H1 (cell line): Measurements from ENCODE around the gene NPFFR1. TPM values are rescaled to one million over a fixed set of nuclear protein-coding genes. Genes with fewer than 3 reads are reported as not detected.

Experiments used
- POU5F1 ChIP-seq: IDR thresholded peaks from 2 replicates; pipeline ENCODE4 v1.6.1; 2011; ENCODE audit warnings: low read depth, mild to moderate bottlenecking, low read length, moderate library complexity
- RBBP5 ChIP-seq: IDR thresholded peaks from 2 replicates; pipeline ENCODE4 v1.7.1; 2012; ENCODE audit warnings: low read depth, mild to moderate bottlenecking, inconsistent platforms, low read length, moderate library complexity, borderline replicate concordance
- SAP30 ChIP-seq: fragments of 300-600 bp; sonication (generic); IDR thresholded peaks from 2 replicates; pipeline ENCODE4 v1.7.1; 2012; ENCODE audit warnings: low read length, moderate library complexity, mild to moderate bottlenecking, inconsistent platforms; ENCODE audit not compliant: insufficient read depth, insufficient replicate concordance
- SIX5 ChIP-seq: IDR thresholded peaks from 2 replicates; pipeline ENCODE4 v1.6.1; 2011; ENCODE audit warnings: mild to moderate bottlenecking, low read depth, low read length
- polyA plus RNA-seq, 7 experiments: library from polyadenylated mRNA; depleted of rRNA in 3 of 7; stranded (reverse) in 5 of 7; unstranded in 2 of 7; fragments of >200 nt in 5 of 7; fragments of 200-250 nt in 2 of 7; gene quantifications; 1 replicate in 5 of 7; 2 replicates in 1 of 7; 4 replicates in 1 of 7; pipeline versions ENCODE4 v1.2.1 to v1.2.3, GENCODE V29; 2011 to 2013; ENCODE audit warnings: missing spikeins in 2 of 7, mixed read lengths in 2 of 7
- total RNA-seq: library from RNA; stranded (reverse); fragmentation: NEBNext Ultra II Directional; extraction: Animal tissue kit (Norgen Biotek cat#: 25700); gene quantifications from 2 replicates; pipeline ENCODE4 v1.2.1, GENCODE V29; 2021
- TF ChIP-seq, protein P1 (sequence below): fragments of 300-600 bp; sonication (generic); IDR thresholded peaks from 2 replicates; pipeline ENCODE4 v1.7.1; 2012; ENCODE audit warnings: low read length, moderate library complexity, mild to moderate bottlenecking, inconsistent platforms; ENCODE audit not compliant: insufficient replicate concordance

NPFFR1 gene
- total and polyA plus RNA-seq, 2 of the 8 experiments (the other 6 are each of a cell fraction or from before 2014, with no cell fraction given) = 0.02 to 0.06 TPM

DNA sequence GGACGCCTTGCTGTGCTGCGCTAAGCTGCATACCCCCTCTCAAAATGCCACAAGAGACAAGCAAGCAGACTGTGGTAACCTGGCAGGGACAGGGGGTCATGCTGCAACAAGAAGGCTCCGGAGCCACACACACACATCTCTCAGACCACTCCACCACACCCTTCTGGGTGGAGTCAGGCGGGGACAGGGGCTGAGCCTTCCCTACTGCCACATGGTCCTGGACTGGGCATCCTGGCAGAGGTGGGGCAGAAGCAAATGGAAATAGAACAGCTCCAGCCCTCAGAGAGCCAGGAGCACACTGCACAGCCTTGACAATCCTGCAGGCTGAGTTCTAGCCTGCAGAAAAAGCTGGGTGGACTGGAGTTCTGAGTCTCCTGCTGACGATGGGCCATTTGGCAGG, 28.4 kb upstream of the NPFFR1 start (continued):
- TF ChIP-seq, protein P1, sequence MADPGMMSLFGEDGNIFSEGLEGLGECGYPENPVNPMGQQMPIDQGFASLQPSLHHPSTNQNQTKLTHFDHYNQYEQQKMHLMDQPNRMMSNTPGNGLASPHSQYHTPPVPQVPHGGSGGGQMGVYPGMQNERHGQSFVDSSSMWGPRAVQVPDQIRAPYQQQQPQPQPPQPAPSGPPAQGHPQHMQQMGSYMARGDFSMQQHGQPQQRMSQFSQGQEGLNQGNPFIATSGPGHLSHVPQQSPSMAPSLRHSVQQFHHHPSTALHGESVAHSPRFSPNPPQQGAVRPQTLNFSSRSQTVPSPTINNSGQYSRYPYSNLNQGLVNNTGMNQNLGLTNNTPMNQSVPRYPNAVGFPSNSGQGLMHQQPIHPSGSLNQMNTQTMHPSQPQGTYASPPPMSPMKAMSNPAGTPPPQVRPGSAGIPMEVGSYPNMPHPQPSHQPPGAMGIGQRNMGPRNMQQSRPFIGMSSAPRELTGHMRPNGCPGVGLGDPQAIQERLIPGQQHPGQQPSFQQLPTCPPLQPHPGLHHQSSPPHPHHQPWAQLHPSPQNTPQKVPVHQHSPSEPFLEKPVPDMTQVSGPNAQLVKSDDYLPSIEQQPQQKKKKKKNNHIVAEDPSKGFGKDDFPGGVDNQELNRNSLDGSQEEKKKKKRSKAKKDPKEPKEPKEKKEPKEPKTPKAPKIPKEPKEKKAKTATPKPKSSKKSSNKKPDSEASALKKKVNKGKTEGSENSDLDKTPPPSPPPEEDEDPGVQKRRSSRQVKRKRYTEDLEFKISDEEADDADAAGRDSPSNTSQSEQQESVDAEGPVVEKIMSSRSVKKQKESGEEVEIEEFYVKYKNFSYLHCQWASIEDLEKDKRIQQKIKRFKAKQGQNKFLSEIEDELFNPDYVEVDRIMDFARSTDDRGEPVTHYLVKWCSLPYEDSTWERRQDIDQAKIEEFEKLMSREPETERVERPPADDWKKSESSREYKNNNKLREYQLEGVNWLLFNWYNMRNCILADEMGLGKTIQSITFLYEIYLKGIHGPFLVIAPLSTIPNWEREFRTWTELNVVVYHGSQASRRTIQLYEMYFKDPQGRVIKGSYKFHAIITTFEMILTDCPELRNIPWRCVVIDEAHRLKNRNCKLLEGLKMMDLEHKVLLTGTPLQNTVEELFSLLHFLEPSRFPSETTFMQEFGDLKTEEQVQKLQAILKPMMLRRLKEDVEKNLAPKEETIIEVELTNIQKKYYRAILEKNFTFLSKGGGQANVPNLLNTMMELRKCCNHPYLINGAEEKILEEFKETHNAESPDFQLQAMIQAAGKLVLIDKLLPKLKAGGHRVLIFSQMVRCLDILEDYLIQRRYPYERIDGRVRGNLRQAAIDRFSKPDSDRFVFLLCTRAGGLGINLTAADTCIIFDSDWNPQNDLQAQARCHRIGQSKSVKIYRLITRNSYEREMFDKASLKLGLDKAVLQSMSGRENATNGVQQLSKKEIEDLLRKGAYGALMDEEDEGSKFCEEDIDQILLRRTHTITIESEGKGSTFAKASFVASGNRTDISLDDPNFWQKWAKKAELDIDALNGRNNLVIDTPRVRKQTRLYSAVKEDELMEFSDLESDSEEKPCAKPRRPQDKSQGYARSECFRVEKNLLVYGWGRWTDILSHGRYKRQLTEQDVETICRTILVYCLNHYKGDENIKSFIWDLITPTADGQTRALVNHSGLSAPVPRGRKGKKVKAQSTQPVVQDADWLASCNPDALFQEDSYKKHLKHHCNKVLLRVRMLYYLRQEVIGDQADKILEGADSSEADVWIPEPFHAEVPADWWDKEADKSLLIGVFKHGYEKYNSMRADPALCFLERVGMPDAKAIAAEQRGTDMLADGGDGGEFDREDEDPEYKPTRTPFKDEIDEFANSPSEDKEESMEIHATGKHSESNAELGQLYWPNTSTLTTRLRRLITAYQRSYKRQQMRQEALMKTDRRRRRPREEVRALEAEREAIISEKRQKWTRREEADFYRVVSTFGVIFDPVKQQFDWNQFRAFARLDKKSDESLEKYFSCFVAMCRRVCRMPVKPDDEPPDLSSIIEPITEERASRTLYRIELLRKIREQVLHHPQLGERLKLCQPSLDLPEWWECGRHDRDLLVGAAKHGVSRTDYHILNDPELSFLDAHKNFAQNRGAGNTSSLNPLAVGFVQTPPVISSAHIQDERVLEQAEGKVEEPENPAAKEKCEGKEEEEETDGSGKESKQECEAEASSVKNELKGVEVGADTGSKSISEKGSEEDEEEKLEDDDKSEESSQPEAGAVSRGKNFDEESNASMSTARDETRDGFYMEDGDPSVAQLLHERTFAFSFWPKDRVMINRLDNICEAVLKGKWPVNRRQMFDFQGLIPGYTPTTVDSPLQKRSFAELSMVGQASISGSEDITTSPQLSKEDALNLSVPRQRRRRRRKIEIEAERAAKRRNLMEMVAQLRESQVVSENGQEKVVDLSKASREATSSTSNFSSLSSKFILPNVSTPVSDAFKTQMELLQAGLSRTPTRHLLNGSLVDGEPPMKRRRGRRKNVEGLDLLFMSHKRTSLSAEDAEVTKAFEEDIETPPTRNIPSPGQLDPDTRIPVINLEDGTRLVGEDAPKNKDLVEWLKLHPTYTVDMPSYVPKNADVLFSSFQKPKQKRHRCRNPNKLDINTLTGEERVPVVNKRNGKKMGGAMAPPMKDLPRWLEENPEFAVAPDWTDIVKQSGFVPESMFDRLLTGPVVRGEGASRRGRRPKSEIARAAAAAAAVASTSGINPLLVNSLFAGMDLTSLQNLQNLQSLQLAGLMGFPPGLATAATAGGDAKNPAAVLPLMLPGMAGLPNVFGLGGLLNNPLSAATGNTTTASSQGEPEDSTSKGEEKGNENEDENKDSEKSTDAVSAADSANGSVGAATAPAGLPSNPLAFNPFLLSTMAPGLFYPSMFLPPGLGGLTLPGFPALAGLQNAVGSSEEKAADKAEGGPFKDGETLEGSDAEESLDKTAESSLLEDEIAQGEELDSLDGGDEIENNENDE = no peak
- no peak for TF ChIP-seq POU5F1
- TF ChIP-seq SAP30 = no peak
- TF ChIP-seq RBBP5 = no peak
- no peak for TF ChIP-seq SIX5
- TF ChIP-seq, all 59 proteins: peak for 0
